ENCODE data around the gene STK11.

GRCh38 chr19:1270854-1271527, 65.4 kb downstream of the STK11 start:
- TF ChIP-seq CTCF (IDR thresholded peaks at IDR 0.05; ENCODE audit: extremely low read depth in 1 of 2, insufficient read depth in 1 of 2, low read depth in 1 of 2, low read length in 2 of 2) (no peak), EZH2 (IDR thresholded peaks at IDR 0.05; ENCODE audit: borderline replicate concordance, low read depth, low read length, severe bottlenecking) (no peak), FOS (IDR thresholded peaks at IDR 0.05; ENCODE audit: borderline replicate concordance, insufficient read depth, low read length) (no peak), POLR2A (IDR thresholded peaks at IDR 0.05; ENCODE audit: low read depth, low read length) (no peak)
